ENCODE results near the gene DTX4.
A peak's percentile ranks its signal among the peaks of the same experiment; 100 is the strongest.

Gene DTX4

DNA sequence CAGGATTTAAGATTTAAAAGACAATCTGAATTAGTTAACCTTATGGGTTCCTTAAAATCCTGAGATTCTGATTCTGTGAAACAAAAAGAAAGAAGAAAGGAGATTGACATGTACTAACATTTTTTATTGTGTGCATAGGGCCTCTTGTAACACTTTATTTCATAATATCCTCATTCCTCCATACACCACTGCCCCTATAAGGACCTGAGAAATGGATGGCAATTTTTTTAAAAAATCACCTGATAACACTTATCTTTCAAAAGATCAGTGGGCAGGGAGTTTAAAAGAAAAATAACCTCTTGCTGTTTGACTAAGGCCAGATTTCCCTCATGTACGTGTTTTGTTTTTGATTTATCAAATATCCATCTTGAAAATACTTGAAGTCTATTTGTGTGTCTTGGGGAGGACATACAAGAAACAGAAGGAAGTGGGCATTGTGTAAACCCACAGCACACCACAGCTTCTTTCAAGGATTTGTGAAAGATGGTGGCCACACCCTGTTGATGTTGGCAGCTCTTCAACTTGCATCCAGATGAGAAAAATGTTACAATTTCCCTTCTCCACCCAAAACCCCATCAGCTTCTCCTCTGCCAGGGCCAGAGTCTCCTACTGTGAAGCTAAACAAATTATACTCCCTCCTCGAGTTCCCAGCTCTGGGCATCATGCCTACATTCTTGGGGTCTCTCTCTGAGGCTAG lies 75.7 kb downstream of the DTX4 start:
- no peaks in the 10 kb centered on the region; the same call in 1 of the 2 replicates for H3K4me1 ChIP-seq (ENCODE audit: control insufficient read depth, insufficient read depth, low read length)
- no peaks in the 10 kb centered on the region for H3K36me3 ChIP-seq (ENCODE audit: control insufficient read depth in 2 of 2, insufficient read depth in 1 of 2, low read length in 2 of 2)
- ChIA-PET POLR2A (no interaction called here), CTCF (no interaction called here)
- no peak overlapping the region for H3K27ac ChIP-seq (ENCODE audit: extremely low read depth, low read depth, low read length)
- TF ChIP-seq KLF1 (tag by site-specific recombination; IDR thresholded peaks at IDR 0.05) = peak; percentile 33; the same call in 1 of the 2 replicates
- TF ChIP-seq, protein P1, sequence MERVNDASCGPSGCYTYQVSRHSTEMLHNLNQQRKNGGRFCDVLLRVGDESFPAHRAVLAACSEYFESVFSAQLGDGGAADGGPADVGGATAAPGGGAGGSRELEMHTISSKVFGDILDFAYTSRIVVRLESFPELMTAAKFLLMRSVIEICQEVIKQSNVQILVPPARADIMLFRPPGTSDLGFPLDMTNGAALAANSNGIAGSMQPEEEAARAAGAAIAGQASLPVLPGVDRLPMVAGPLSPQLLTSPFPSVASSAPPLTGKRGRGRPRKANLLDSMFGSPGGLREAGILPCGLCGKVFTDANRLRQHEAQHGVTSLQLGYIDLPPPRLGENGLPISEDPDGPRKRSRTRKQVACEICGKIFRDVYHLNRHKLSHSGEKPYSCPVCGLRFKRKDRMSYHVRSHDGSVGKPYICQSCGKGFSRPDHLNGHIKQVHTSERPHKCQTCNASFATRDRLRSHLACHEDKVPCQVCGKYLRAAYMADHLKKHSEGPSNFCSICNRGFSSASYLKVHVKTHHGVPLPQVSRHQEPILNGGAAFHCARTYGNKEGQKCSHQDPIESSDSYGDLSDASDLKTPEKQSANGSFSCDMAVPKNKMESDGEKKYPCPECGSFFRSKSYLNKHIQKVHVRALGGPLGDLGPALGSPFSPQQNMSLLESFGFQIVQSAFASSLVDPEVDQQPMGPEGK (tag by site-specific recombination; IDR thresholded peaks at IDR 0.05) = no peak
- H3K9me3 ChIP-seq (ENCODE audit: control insufficient read depth, insufficient read depth, low read depth, low read length) = no peaks in the 10 kb centered on the region
- H3K4me3 ChIP-seq (ENCODE audit: low read depth, low read length) = no peak overlapping the region

DNA sequence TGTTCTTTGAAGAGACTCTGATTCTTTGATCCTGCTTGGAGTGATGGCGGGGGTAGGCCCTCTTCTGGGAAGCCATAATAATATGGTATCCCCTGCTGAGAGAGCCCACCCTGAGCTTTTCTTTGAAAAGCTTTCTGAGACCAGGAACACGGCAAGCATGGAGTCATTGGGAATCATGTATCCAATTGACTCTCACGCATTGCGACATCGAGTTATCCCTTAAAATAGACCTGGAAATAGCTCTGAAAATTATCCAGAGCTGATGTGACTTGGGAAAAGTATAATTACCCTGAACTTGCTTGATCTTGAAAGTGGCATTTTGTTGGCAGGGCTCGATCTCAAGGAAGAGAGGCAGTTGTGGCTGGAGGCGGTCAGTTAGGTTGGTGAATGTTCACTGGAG lies 77.6 kb downstream of the DTX4 start:
- H3K4me1 ChIP-seq (ENCODE audit: control insufficient read depth, insufficient read depth, low read length) = no peaks in the 10 kb centered on the region; the same call in 1 of the 2 replicates
- CTCF ChIA-PET = no interaction called here
- H3K27ac ChIP-seq (ENCODE audit: extremely low read depth, low read depth, low read length) = no peak overlapping the region
- H3K9me3 ChIP-seq (ENCODE audit: control insufficient read depth, insufficient read depth, low read depth, low read length) = no peaks in the 10 kb centered on the region
- TF ChIP-seq ZBTB17 (tag by site-specific recombination; IDR thresholded peaks at IDR 0.05) (no peak), ZNF112 (tag by site-specific recombination; IDR thresholded peaks at IDR 0.05) (no peak), TCF7L2 (IDR thresholded peaks at IDR 0.05; ENCODE audit: borderline replicate concordance, low read depth, low read length) (no peak), ZNF37A (tag by site-specific recombination; IDR thresholded peaks at IDR 0.05) (no peak), ZNF48 (tag by site-specific recombination; IDR thresholded peaks at IDR 0.05) (no peak), ZNF341 (tag by site-specific recombination; IDR thresholded peaks at IDR 0.05; ENCODE audit: low read depth) (no peak), ZNF133 (tag by site-specific recombination; IDR thresholded peaks at IDR 0.05) (no peak), ZNF629 (tag by site-specific recombination; IDR thresholded peaks at IDR 0.05) (no peak), HOXC10 (CRISPR knock-in tag; IDR thresholded peaks at IDR 0.05) (no peak), ZNF211 (tag by site-specific recombination; IDR thresholded peaks at IDR 0.05; ENCODE audit: low read depth) (no peak), ZFP3 (tag by site-specific recombination; IDR thresholded peaks at IDR 0.05; ENCODE audit: low read depth) (no peak), ZSCAN23 (tag by site-specific recombination; IDR thresholded peaks at IDR 0.05) (no peak), ZNF558 (tag by site-specific recombination; IDR thresholded peaks at IDR 0.05) (no peak), ZNF747 (tag by site-specific recombination; IDR thresholded peaks at IDR 0.05) (no peak)
- TF ChIP-seq, protein P2, sequence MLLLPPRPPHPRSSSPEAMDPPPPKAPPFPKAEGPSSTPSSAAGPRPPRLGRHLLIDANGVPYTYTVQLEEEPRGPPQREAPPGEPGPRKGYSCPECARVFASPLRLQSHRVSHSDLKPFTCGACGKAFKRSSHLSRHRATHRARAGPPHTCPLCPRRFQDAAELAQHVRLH (tag by site-specific recombination; IDR thresholded peaks at IDR 0.05) = no peak
- TF ChIP-seq, protein P3, sequence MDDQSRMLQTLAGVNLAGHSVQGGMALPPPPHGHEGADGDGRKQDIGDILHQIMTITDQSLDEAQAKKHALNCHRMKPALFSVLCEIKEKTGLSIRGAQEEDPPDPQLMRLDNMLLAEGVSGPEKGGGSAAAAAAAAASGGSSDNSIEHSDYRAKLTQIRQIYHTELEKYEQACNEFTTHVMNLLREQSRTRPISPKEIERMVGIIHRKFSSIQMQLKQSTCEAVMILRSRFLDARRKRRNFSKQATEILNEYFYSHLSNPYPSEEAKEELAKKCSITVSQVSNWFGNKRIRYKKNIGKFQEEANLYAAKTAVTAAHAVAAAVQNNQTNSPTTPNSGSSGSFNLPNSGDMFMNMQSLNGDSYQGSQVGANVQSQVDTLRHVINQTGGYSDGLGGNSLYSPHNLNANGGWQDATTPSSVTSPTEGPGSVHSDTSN (CRISPR knock-in tag; IDR thresholded peaks at IDR 0.05) = no peak
- no peaks in the 10 kb centered on the region for H3K36me3 ChIP-seq (ENCODE audit: control insufficient read depth in 2 of 2, insufficient read depth in 1 of 2, low read length in 2 of 2)
- H3K4me3 ChIP-seq (ENCODE audit: low read depth, low read length) = no peak overlapping the region
- POLR2A ChIA-PET = no interaction called here

DNA sequence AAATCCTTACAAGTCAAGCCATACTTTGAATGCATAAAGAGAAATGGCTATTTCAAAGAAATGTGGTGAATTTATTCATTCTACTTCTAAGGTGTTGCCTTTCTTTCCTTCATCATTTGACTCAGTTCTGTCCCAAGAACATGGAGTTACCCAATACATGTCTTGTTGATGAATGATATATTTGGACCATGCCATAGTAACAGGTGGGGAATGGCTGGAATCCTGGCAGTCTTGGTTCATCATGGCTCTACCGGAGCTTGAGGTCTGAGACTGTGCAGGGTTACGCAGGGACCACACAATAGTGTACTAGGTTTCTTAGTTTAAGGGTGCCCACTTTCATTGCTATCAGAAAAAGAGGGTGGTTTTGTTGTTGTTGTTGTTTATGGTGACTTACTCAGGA lies 81.1 kb downstream of the DTX4 start:
- Histone ChIP-seq H3K4me3 (ENCODE audit: low read depth, low read length) (no peak overlapping the region), H3K27ac (ENCODE audit: extremely low read depth, low read depth, low read length) (no peak overlapping the region), H3K9me3 (ENCODE audit: control insufficient read depth, insufficient read depth, low read depth, low read length) (no peaks in the 10 kb centered on the region), H3K4me1 (ENCODE audit: control insufficient read depth, insufficient read depth, low read length) (no peaks in the 10 kb centered on the region), H3K36me3 (ENCODE audit: control insufficient read depth in 2 of 2, insufficient read depth in 1 of 2, low read length in 2 of 2) (no peaks in the 10 kb centered on the region)
- ChIA-PET POLR2A (no interaction called here), CTCF (no interaction called here)
- TF ChIP-seq OVOL3 (tag by site-specific recombination; IDR thresholded peaks at IDR 0.05) = no peak
- TF ChIP-seq ZNF600 (tag by site-specific recombination; IDR thresholded peaks at IDR 0.05) = no peak

Measured in HEK293 (cell line).